KMS-11 (cell line): Measurements from ENCODE around the gene EXOC4.

ENCODE experiments used
- H2AFZ ChIP-seq: fragments of 200-600 bp; sonication (generic); 2 replicates; pipeline ENCODE4 v1.6.1; 2016; ENCODE audit warnings: antibody characterized with exemption, mixed run types, low read depth
- H3K27ac ChIP-seq: fragments of 200-600 bp; sonication (generic); 2 replicates; pipeline ENCODE4 v1.6.1; 2016; ENCODE audit warnings: mild to moderate bottlenecking, mixed run types
- H3K27me3 ChIP-seq: fragments of 200-600 bp; sonication (generic); 2 replicates; pipeline ENCODE4 v1.6.1; 2017; ENCODE audit warnings: mild to moderate bottlenecking, low read depth, mixed run types, moderate library complexity; ENCODE audit not compliant: insufficient read depth
- H3K36me3 ChIP-seq: fragments of 200-600 bp; sonication (generic); 2 replicates; pipeline ENCODE4 v1.6.1; 2017; ENCODE audit warnings: mild to moderate bottlenecking, mixed run types; ENCODE audit not compliant: insufficient read depth
- H3K4me1 ChIP-seq: fragments of 200-600 bp; sonication (generic); 2 replicates; pipeline ENCODE4 v1.6.1; 2016; ENCODE audit warnings: mild to moderate bottlenecking, low read depth, mixed run types; ENCODE audit not compliant: poor library complexity, severe bottlenecking
- H3K4me2 ChIP-seq: fragments of 200-600 bp; sonication (generic); 2 replicates; pipeline ENCODE4 v1.7.0; 2016; ENCODE audit warnings: mild to moderate bottlenecking, mixed run types
- H3K4me3 ChIP-seq: fragments of 200-600 bp; sonication (generic); IDR thresholded peaks from 2 replicates; pipeline ENCODE4 v1.6.1; 2017; ENCODE audit warnings: low read depth, low read length, mixed read lengths; ENCODE audit not compliant: insufficient read depth
- H3K79me2 ChIP-seq: fragments of 200-600 bp; sonication (generic); 2 replicates; pipeline ENCODE4 v1.6.1; 2016; ENCODE audit warnings: low read depth, mixed run types; ENCODE audit not compliant: insufficient read depth
- H3K9ac ChIP-seq: fragments of 200-600 bp; sonication (generic); 2 replicates; pipeline ENCODE4 v1.6.1; 2016; ENCODE audit warnings: mild to moderate bottlenecking, mixed run types
- H4K20me1 ChIP-seq: fragments of 200-600 bp; sonication (generic); 2 replicates; pipeline ENCODE4 v1.6.1; 2016; ENCODE audit warnings: mild to moderate bottlenecking, mixed run types; ENCODE audit not compliant: insufficient read depth
- CTCF ChIP-seq: fragments of 200-600 bp; sonication (generic); conservative IDR thresholded peaks from 2 replicates; pipeline ENCODE4 v1.6.1; 2017; ENCODE audit warnings: low read depth, mild to moderate bottlenecking, antibody characterized with exemption, low read length, moderate library complexity, mixed read lengths

The EXOC4 gene

GRCh38 chr7:133294234-133294633 is 41.4 kb downstream of the EXOC4 start:
- Histone ChIP-seq H2AFZ (no peak overlapping the region), H4K20me1 (no peaks in the 10 kb centered on the region), H3K27me3 (no peaks in the 10 kb centered on the region), H3K27ac (no peak overlapping the region), H3K4me1 (no peaks in the 10 kb centered on the region), H3K79me2 (no peaks in the 10 kb centered on the region), H3K4me2 (no peak overlapping the region), H3K36me3 (no peaks in the 10 kb centered on the region; the same call in 1 of the 2 replicates), H3K9ac (no peak overlapping the region), H3K4me3 (no peak overlapping the region)
- TF ChIP-seq CTCF = no peak

- Histone ChIP-seq H3K27ac (no peak overlapping the region), H3K36me3 (no peaks in the 10 kb centered on the region), H3K4me3 (no peak overlapping the region), H4K20me1 (no peaks in the 10 kb centered on the region), H2AFZ (no peak overlapping the region), H3K9ac (no peak overlapping the region), H3K4me1 (no peaks in the 10 kb centered on the region), H3K4me2 (no peak overlapping the region), H3K79me2 (no peaks in the 10 kb centered on the region), H3K27me3 (no peaks in the 10 kb centered on the region)
- TF ChIP-seq CTCF = no peak
Observed at GRCh38 chr7:133295484-133295883, 42.6 kb downstream of the EXOC4 start.

GRCh38 chr7:133297093-133297492 is 44.2 kb downstream of the EXOC4 start:
- no peaks in the 10 kb centered on the region for H3K27me3 ChIP-seq
- no peak overlapping the region for H3K4me2 ChIP-seq
- no peak for TF ChIP-seq CTCF
- H3K36me3 ChIP-seq = no peaks in the 10 kb centered on the region
- no peaks in the 10 kb centered on the region for H3K79me2 ChIP-seq
- H3K4me1 ChIP-seq = no peaks in the 10 kb centered on the region
- H3K9ac ChIP-seq = no peak overlapping the region
- no peaks in the 10 kb centered on the region for H4K20me1 ChIP-seq
- H2AFZ ChIP-seq = no peak overlapping the region
- H3K27ac ChIP-seq = no peak overlapping the region
- no peak overlapping the region for H3K4me3 ChIP-seq

GRCh38 chr7:133298080-133298479 is 45.2 kb downstream of the EXOC4 start:
- Histone ChIP-seq H3K27ac (no peak overlapping the region), H3K79me2 (no peaks in the 10 kb centered on the region), H3K4me2 (no peak overlapping the region), H3K36me3 (no peaks in the 10 kb centered on the region), H3K4me1 (no peaks in the 10 kb centered on the region), H3K27me3 (no peaks in the 10 kb centered on the region), H2AFZ (no peak overlapping the region), H3K9ac (no peak overlapping the region), H3K4me3 (no peak overlapping the region), H4K20me1 (no peaks in the 10 kb centered on the region)
- TF ChIP-seq CTCF = no peak
